ENCODE results near the gene FLACC1.

GRCh38 chr2:201261471-201261870, 95.7 kb downstream of the FLACC1 start:
- TF ChIP-seq POLR2A (IDR thresholded peaks at IDR 0.05; ENCODE audit: low read length) (no peak), GATA1 (IDR thresholded peaks at IDR 0.05; ENCODE audit: low read depth, low read length) (no peak)

All from erythroblast (primary cell).